Measurements from ENCODE around the gene LGI2.

- TF ChIP-seq CTCF (IDR thresholded peaks at IDR 0.05) (peak; percentile 83 to 93 (median 88)), EP300 (IDR thresholded peaks at IDR 0.05) (no peak)
Observed at GRCh38 chr4:24980064-24980690, 50.6 kb downstream of the LGI2 start.

Data from esophagus muscularis mucosa (tissue), 3 donors.